NCI-H2081 treated with DMSO at 0.1 percent for 48 hours (cell line): Measurements from ENCODE around the gene TNPO3.
"Not testable (repeated sequence)": the region's sequence is repeated elsewhere in the genome, so short reads cannot be mapped to it uniquely, and the experiment has no call there.

Experiments used
- DNase-seq: peaks from one replicate; lab custom pipeline; 2025; lab: John Stamatoyannopoulos, UW

Gene TNPO3

GRCh38 chr7:129014501-129015101, 40.3 kb downstream of the TNPO3 start:
- no peak for DNase-seq

GRCh38 chr7:129013048-129013724, 41.7 kb downstream of the TNPO3 start:
- no peak for DNase-seq

- no peak for DNase-seq
Measured at GRCh38 chr7:129012641-129013040, 42.3 kb downstream of the TNPO3 start.

- DNase-seq, result no peak
Measured at GRCh38 chr7:129010075-129010474, 44.8 kb downstream of the TNPO3 start.

GRCh38 chr7:129009437-129009836, 45.5 kb downstream of the TNPO3 start:
- DNase-seq, result no peak

DNA sequence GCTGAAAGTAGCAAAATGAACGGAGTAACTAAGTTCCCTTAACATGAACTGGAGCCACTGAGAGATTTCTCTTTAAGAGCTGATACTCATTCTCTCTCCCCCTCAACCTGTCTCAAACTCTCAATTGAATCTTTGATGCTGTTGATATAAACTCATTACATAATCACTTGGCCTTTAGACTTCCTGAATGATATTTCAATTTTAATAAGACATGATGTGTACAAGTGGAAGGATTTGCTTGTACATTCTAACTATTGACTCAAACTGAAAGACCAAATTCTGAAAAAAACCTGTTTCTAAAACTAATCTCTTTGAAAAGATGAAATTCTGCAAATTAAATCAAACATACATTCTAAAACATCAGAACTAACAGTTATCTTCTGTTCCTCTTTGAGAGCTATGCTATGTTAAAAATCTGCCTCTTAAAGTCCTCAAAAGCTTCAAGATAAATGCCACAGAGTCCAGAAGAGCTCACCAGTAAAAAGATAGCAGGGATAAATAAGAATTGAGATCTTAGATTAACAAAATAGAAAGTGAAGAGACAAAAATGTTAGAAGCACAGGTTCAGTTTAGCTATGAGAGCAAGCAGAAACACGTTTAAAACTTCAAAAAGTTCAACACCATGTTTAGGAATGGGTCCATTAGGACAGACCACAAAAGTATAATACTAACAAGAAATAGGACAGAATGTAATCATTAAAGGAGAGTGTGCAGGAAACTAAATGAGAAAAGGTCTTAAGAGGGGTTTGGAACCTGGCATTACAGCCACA, 46.1 kb downstream of the TNPO3 start:
- no peak for DNase-seq

GRCh38 chr7:129007572-129007971, 47.3 kb downstream of the TNPO3 start:
- no peak for DNase-seq

DNA sequence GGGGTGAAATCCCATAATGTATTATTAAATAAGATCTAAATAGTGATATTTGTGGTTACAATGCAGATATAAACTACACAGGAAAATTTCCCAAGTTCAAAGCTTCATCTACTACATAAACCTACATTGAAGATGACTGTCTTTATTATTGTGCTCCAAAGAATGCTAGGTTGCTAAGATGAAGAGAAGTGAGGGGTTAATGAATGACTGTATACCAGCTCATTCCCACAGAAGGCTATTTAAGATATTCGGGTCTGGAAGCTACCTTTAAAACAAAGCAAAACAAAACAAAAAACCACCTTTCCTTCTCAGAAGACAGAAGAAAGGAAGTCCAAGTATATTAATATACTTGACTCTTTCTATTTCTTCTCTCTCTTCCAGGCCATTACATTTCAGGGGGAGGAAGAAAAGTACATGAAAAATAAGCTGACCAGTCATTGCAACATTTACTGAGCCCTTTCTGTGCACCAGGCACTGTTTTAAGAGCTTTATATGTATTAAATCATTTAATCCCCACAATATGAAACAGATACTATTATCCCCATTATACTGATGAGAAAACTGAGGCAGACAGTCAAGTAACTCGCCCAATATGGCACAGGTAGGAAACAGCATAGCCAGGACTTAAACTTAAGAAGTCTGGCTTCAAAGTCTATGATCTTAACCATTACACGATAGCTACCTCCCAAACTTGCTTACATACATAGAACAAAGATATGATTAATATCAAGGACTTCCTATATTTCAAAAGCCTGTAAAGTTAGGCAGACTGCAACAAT, 48.1 kb downstream of the TNPO3 start:
- DNase-seq, result no peak

- DNase-seq, result no peak
Measured at GRCh38 chr7:129005186-129005585, 49.7 kb downstream of the TNPO3 start.

- DNase-seq, result no peak
Measured at GRCh38 chr7:128997181-128997580, 57.7 kb downstream of the TNPO3 start.

GRCh38 chr7:128994560-128994959, 60.4 kb downstream of the TNPO3 start:
- DNase-seq, result not testable (repeated sequence)

GRCh38 chr7:128993419-128993818, 61.5 kb downstream of the TNPO3 start:
- no peak for DNase-seq

DNA sequence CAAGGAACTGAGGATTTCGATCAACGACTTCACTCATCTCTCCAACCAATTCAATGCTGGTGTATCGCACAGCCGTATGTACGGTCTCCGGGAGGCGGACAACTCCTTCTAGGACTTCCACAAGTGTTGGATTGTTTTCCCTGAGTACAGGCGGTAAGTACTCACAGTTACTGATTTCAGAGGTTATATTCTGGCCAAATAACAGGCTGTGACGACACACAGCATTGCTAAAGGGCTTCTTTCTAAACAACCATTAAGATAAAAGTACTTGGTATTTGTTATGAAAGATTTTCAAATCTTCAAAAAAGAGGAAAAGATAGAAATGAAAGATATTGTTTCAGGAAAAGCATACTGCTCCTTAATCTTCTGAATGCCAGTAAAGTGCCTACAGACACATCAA, 65.0 kb downstream of the TNPO3 start:
- DNase-seq, result no peak

- no peak for DNase-seq
Measured at GRCh38 chr7:128988372-128988771, 66.5 kb downstream of the TNPO3 start.

DNA sequence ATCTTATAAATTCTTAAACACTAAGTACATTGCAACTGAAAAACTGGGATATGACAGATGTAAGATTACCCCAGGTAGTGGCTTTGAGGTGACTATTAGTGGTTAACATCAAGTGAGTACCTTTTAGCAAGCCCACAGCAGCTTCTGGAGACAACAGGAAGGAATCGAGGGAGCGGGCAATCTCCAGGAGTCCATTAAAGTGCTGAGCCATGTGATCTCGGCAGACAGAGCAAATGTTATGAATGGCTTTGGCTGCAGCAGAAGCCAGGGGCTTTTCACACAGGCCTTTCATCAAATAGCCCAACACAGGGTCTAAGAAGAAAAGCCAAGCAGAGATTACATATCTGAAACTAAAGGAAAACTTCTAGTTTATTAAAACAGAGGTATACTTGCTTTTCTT, 68.3 kb downstream of the TNPO3 start:
- DNase-seq, result no peak

DNA sequence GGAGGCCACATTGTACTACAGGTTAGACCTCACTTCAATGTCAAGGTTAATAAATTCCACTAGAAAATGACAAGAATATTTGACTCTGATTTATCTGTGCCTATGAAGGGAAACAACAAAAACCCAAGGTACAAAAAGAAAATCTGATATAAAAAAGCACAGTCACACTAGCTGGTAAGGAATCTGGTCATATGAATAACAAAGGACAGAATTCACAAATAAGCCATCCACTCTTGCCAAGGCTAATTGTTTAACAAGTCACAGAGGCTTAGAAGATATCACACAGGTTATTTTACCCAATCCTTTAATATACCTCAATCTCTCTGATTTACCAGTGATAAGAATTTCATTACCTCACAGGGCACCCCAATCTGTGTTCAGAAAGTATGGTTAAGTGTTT, 69.3 kb downstream of the TNPO3 start:
- no peak for DNase-seq

GRCh38 chr7:128982105-128982504, 72.8 kb downstream of the TNPO3 start:
- DNase-seq, result no peak

DNA sequence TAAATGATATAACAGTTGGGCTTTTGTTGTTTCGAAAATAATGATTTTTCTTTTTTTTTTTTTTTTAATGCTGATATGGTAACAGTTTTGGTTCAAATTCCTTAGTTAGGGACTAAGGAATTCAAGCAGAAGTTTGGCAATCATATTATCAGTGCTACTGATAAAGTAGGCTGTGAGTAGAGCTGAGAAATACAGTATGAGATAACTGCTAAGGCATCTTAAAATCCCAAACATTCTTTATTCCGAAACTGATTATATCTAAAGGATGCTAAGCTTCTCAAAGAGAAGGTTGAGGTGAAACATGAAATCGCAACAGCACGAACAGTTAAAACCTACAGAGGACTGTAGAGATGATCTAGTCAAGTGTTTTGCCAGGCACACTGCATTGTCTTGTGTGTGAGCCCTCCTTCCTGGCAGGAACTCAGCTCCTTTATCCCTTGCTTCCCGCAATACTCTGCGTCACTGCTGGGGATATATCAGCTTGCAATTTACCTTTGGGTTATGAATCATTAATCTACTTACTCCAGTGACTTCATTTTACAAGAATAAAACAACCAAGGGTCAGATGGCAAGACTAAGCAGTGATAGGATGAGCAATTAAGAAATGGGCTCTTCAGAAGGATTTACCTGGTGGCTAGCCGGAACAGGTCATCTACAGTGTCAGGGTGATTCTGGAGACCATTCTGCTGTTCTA, 80.5 kb downstream of the TNPO3 start:
- DNase-seq, result no peak

- DNase-seq, result no peak
Measured at GRCh38 chr7:128968624-128969023, 86.3 kb downstream of the TNPO3 start.

GRCh38 chr7:128963327-128963757, 91.6 kb downstream of the TNPO3 start:
- DNase-seq, result no peak

DNA sequence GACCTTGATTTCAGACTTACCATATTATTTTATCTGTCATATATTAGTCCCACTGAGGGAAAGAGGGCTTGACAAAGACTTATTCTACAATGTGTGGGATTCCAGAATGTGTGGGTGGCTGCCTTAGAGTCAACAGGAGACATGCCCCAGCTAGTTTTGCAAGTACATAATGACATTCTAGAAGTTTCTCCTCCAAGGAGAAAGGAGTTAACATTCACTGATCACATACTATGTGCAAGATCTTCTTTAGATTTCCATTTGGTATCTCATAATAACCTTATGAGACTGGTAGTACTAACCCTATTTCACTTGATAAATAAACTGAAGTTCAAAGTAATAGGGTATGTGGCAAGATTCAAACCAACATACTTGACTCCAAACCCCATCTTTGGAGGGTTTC, 92.0 kb downstream of the TNPO3 start:
- DNase-seq, result no peak
